ENCODE data around the gene GABRB1. TPM values are rescaled to one million over a fixed set of nuclear protein-coding genes. Genes with fewer than 3 reads are reported as not detected.

Gene GABRB1
- polyA plus RNA-seq, 4 donors, result 0.18 to 0.78 TPM; not detected in 2

GRCh38 chr4:47313384-47313783 lies 282.0 kb downstream of the GABRB1 start:
- DNase-seq, result no peak
- Histone ChIP-seq H3K4me1 (ENCODE audit: control insufficient read depth in 3 of 3, insufficient read depth in 2 of 3, low read depth in 1 of 3, low read length in 2 of 3) (no peaks in the 10 kb centered on the region), H3K36me3 (ENCODE audit: control insufficient read depth in 3 of 3, insufficient read depth in 2 of 3, low read depth in 1 of 3, low read length in 3 of 3) (no peaks in the 10 kb centered on the region), H3K27me3 (ENCODE audit: control insufficient read depth in 3 of 3, insufficient read depth in 3 of 3, low read length in 3 of 3) (no peaks in the 10 kb centered on the region), H3K27ac (ENCODE audit: low read depth in 1 of 3, low read length in 2 of 3) (no peak overlapping the region), H3K4me3 (ENCODE audit: low read depth in 1 of 3, low read length in 3 of 3) (no peak overlapping the region), H3K9me3 (ENCODE audit: control insufficient read depth in 2 of 2, insufficient read depth in 1 of 2, low read depth in 1 of 2, low read length in 1 of 2) (no peaks in the 10 kb centered on the region)
- FAIRE-seq, result no peak

DNA sequence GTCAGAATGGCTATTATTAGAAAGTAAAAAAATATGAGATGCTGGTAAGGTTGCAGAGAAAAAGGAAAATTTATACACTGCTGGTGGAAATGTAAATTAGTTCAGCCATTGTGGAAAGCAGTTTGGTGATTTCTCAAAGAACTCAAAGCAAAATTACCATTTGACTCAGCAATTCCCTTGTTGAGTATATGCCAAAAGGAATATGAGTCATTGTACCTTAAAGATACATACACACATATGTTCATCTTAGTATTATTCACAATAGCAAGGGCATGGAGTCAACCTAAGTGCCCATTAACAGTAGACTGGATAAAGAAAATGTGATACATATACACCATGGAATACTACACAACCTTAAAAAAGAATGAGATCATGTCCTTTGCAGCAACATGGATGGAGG lies 284.0 kb downstream of the GABRB1 start:
- FAIRE-seq (no peak), DNase-seq (no peak)
- Histone ChIP-seq H3K4me3 (ENCODE audit: low read depth in 1 of 3, low read length in 3 of 3) (no peak overlapping the region), H3K4me1 (ENCODE audit: control insufficient read depth in 3 of 3, insufficient read depth in 2 of 3, low read depth in 1 of 3, low read length in 2 of 3) (no peaks in the 10 kb centered on the region), H3K36me3 (ENCODE audit: control insufficient read depth in 3 of 3, insufficient read depth in 2 of 3, low read depth in 1 of 3, low read length in 3 of 3) (no peaks in the 10 kb centered on the region), H3K27me3 (ENCODE audit: control insufficient read depth in 3 of 3, insufficient read depth in 3 of 3, low read length in 3 of 3) (no peaks in the 10 kb centered on the region), H3K9me3 (ENCODE audit: control insufficient read depth in 2 of 2, insufficient read depth in 1 of 2, low read depth in 1 of 2, low read length in 1 of 2) (no peaks in the 10 kb centered on the region), H3K27ac (ENCODE audit: low read depth in 1 of 3, low read length in 2 of 3) (no peak overlapping the region)

GRCh38 chr4:47326025-47326424 lies 294.7 kb downstream of the GABRB1 start:
- H3K27me3 ChIP-seq (ENCODE audit: control insufficient read depth in 3 of 3, insufficient read depth in 3 of 3, low read length in 3 of 3), result no peaks in the 10 kb centered on the region
- DNase-seq (no peak), FAIRE-seq (no peak)
- H3K9me3 ChIP-seq (ENCODE audit: control insufficient read depth in 2 of 2, insufficient read depth in 1 of 2, low read depth in 1 of 2, low read length in 1 of 2), result no peaks in the 10 kb centered on the region
- H3K36me3 ChIP-seq (ENCODE audit: control insufficient read depth in 3 of 3, insufficient read depth in 2 of 3, low read depth in 1 of 3, low read length in 3 of 3), result no peaks in the 10 kb centered on the region
- 88 to 92% (median 90%) methylated on average over 3 of the region's 3 CpGs for WGBS, 3 donors
- H3K4me3 ChIP-seq (ENCODE audit: low read depth in 1 of 3, low read length in 3 of 3), result no peak overlapping the region
- no peak overlapping the region for H3K27ac ChIP-seq (ENCODE audit: low read depth in 1 of 3, low read length in 2 of 3)
- no peaks in the 10 kb centered on the region for H3K4me1 ChIP-seq (ENCODE audit: control insufficient read depth in 3 of 3, insufficient read depth in 2 of 3, low read depth in 1 of 3, low read length in 2 of 3)

DNA sequence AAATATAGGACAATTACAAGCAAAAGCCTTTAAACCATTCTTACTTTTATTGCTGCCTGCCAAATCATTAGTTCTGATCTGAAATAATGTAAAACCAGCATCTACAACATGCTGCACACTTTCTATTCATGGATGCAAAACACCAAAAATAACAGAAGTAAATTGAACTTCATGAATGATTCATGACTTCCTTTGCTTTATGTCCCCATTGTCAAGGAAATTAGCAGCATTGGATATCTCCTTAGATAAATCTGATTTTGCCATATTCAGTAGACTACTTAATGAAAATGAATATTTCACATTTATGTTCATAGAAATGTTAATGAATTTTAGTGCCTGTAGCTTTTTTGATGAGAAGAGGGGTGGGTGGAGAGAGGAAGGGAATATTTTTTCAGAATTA lies 299.5 kb downstream of the GABRB1 start:
- H3K27ac ChIP-seq (ENCODE audit: low read depth in 1 of 3, low read length in 2 of 3), result no peak overlapping the region
- H3K4me1 ChIP-seq (ENCODE audit: control insufficient read depth in 3 of 3, insufficient read depth in 2 of 3, low read depth in 1 of 3, low read length in 2 of 3), result no peaks in the 10 kb centered on the region
- H3K36me3 ChIP-seq (ENCODE audit: control insufficient read depth in 3 of 3, insufficient read depth in 2 of 3, low read depth in 1 of 3, low read length in 3 of 3), result no peaks in the 10 kb centered on the region
- H3K9me3 ChIP-seq (ENCODE audit: control insufficient read depth in 2 of 2, insufficient read depth in 1 of 2, low read depth in 1 of 2, low read length in 1 of 2), result no peaks in the 10 kb centered on the region
- FAIRE-seq (no peak), DNase-seq (no peak)
- no peaks in the 10 kb centered on the region for H3K27me3 ChIP-seq (ENCODE audit: control insufficient read depth in 3 of 3, insufficient read depth in 3 of 3, low read length in 3 of 3)
- H3K4me3 ChIP-seq (ENCODE audit: low read depth in 1 of 3, low read length in 3 of 3), result no peak overlapping the region

- Histone ChIP-seq H3K27ac (ENCODE audit: low read depth in 1 of 3, low read length in 2 of 3) (no peak overlapping the region), H3K4me3 (ENCODE audit: low read depth in 1 of 3, low read length in 3 of 3) (no peak overlapping the region), H3K4me1 (ENCODE audit: control insufficient read depth in 3 of 3, insufficient read depth in 2 of 3, low read depth in 1 of 3, low read length in 2 of 3) (no peaks in the 10 kb centered on the region), H3K36me3 (ENCODE audit: control insufficient read depth in 3 of 3, insufficient read depth in 2 of 3, low read depth in 1 of 3, low read length in 3 of 3) (no peaks in the 10 kb centered on the region), H3K9me3 (ENCODE audit: control insufficient read depth in 2 of 2, insufficient read depth in 1 of 2, low read depth in 1 of 2, low read length in 1 of 2) (no peaks in the 10 kb centered on the region), H3K27me3 (ENCODE audit: control insufficient read depth in 3 of 3, insufficient read depth in 3 of 3, low read length in 3 of 3) (no peaks in the 10 kb centered on the region)
- FAIRE-seq (no peak), DNase-seq (no peak)
- WGBS, 3 donors, result 60 to 67% (median 62%) methylated on average over 3 of the region's 3 CpGs
These were observed 303.3 kb downstream of the GABRB1 start for GRCh38 chr4:47334652-47335051.

DNA sequence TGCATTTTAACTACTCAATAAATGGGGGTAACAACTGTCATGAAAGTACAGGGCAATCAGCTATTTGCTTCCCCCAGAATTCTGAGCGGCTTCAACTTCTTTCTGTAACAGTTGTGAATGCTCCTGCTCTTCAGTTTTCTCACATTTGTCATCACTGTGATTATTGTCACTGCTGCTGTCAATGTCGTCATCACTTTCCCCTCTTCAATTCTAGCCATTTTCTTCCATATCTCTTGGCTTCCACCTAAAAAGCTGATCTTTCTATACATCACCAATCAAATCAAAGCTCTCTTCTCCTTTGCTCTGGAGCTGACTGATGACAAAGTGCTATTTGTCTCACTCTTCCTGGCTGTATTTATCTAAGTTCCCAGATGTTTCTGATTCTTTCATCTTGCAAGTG lies 306.5 kb downstream of the GABRB1 start:
- Histone ChIP-seq H3K4me1 (ENCODE audit: control insufficient read depth in 3 of 3, insufficient read depth in 2 of 3, low read depth in 1 of 3, low read length in 2 of 3) (no peaks in the 10 kb centered on the region), H3K27ac (ENCODE audit: low read depth in 1 of 3, low read length in 2 of 3) (no peak overlapping the region), H3K4me3 (ENCODE audit: low read depth in 1 of 3, low read length in 3 of 3) (no peak overlapping the region), H3K36me3 (ENCODE audit: control insufficient read depth in 3 of 3, insufficient read depth in 2 of 3, low read depth in 1 of 3, low read length in 3 of 3) (no peaks in the 10 kb centered on the region), H3K9me3 (ENCODE audit: control insufficient read depth in 2 of 2, insufficient read depth in 1 of 2, low read depth in 1 of 2, low read length in 1 of 2) (no peaks in the 10 kb centered on the region), H3K27me3 (ENCODE audit: control insufficient read depth in 3 of 3, insufficient read depth in 3 of 3, low read length in 3 of 3) (no peaks in the 10 kb centered on the region)
- 83 to 85% (median 84%) methylated on average over 2 of the region's 2 CpGs for WGBS, 3 donors
- FAIRE-seq (no peak), DNase-seq (no peak)

GRCh38 chr4:47340914-47341313 lies 309.5 kb downstream of the GABRB1 start:
- 83 to 89% (median 85%) methylated on average over 2 of the region's 2 CpGs for WGBS, 3 donors
- Histone ChIP-seq H3K36me3 (ENCODE audit: control insufficient read depth in 3 of 3, insufficient read depth in 2 of 3, low read depth in 1 of 3, low read length in 3 of 3) (no peaks in the 10 kb centered on the region), H3K27me3 (ENCODE audit: control insufficient read depth in 3 of 3, insufficient read depth in 3 of 3, low read length in 3 of 3) (no peaks in the 10 kb centered on the region), H3K4me1 (ENCODE audit: control insufficient read depth in 3 of 3, insufficient read depth in 2 of 3, low read depth in 1 of 3, low read length in 2 of 3) (no peaks in the 10 kb centered on the region), H3K4me3 (ENCODE audit: low read depth in 1 of 3, low read length in 3 of 3) (no peak overlapping the region), H3K27ac (ENCODE audit: low read depth in 1 of 3, low read length in 2 of 3) (no peak overlapping the region), H3K9me3 (ENCODE audit: control insufficient read depth in 2 of 2, insufficient read depth in 1 of 2, low read depth in 1 of 2, low read length in 1 of 2) (no peaks in the 10 kb centered on the region)
- no peak for DNase-seq
- no peak for FAIRE-seq

- no peaks in the 10 kb centered on the region for H3K4me1 ChIP-seq (ENCODE audit: control insufficient read depth in 3 of 3, insufficient read depth in 2 of 3, low read depth in 1 of 3, low read length in 2 of 3)
- no peaks in the 10 kb centered on the region for H3K36me3 ChIP-seq (ENCODE audit: control insufficient read depth in 3 of 3, insufficient read depth in 2 of 3, low read depth in 1 of 3, low read length in 3 of 3)
- DNase-seq (no peak), FAIRE-seq (no peak)
- no peak overlapping the region for H3K27ac ChIP-seq (ENCODE audit: low read depth in 1 of 3, low read length in 2 of 3)
- no peaks in the 10 kb centered on the region for H3K9me3 ChIP-seq (ENCODE audit: control insufficient read depth in 2 of 2, insufficient read depth in 1 of 2, low read depth in 1 of 2, low read length in 1 of 2)
- 74 to 88% (median 78%) methylated on average over 4 of the region's 4 CpGs for WGBS, 3 donors
- H3K4me3 ChIP-seq (ENCODE audit: low read depth in 1 of 3, low read length in 3 of 3), result no peak overlapping the region
- H3K27me3 ChIP-seq (ENCODE audit: control insufficient read depth in 3 of 3, insufficient read depth in 3 of 3, low read length in 3 of 3), result no peaks in the 10 kb centered on the region
These were observed 311.4 kb downstream of the GABRB1 start for GRCh38 chr4:47342796-47343195.

DNA sequence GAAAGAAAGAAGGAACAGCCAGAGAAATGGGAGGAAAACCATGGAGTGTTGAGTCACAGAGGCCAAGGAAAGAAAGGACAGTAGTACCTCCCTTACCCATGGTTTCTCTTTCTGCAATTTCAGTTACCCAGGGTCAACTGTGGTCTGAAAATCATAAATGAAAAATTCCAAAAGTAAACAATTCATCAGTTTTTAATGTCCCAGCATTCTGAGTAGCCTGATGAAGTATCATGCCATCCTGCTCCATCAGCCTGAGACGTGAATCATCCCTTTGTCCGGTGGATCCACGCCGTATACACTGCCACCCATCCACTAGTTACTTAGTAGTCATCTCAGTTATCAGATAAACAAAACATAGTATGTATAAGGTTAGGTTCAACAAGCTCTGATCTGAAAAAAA lies 318.0 kb downstream of the GABRB1 start:
- no peak overlapping the region for H3K27ac ChIP-seq (ENCODE audit: low read depth in 1 of 3, low read length in 2 of 3)
- WGBS, 3 donors, result 88 to 91% (median 89%) methylated on average over 4 of the region's 4 CpGs
- no peaks in the 10 kb centered on the region for H3K27me3 ChIP-seq (ENCODE audit: control insufficient read depth in 3 of 3, insufficient read depth in 3 of 3, low read length in 3 of 3)
- FAIRE-seq (no peak), DNase-seq (no peak)
- H3K4me3 ChIP-seq (ENCODE audit: low read depth in 1 of 3, low read length in 3 of 3), result no peak overlapping the region
- no peaks in the 10 kb centered on the region for H3K36me3 ChIP-seq (ENCODE audit: control insufficient read depth in 3 of 3, insufficient read depth in 2 of 3, low read depth in 1 of 3, low read length in 3 of 3)
- H3K9me3 ChIP-seq (ENCODE audit: control insufficient read depth in 2 of 2, insufficient read depth in 1 of 2, low read depth in 1 of 2, low read length in 1 of 2), result no peaks in the 10 kb centered on the region
- H3K4me1 ChIP-seq (ENCODE audit: control insufficient read depth in 3 of 3, insufficient read depth in 2 of 3, low read depth in 1 of 3, low read length in 2 of 3), result no peaks in the 10 kb centered on the region
